GM18508 (cell line): ENCODE measurements around the gene BEGAIN.

Experiments
- ATAC-seq: cut with Tn5 transposase; IDR thresholded peaks from one replicate; pipeline ENCODE4 v1.9.1; 2021; ENCODE audit warnings: moderate number of reproducible peaks; ENCODE audit not compliant: insufficient read depth, unreplicated experiment

Gene BEGAIN

GRCh38 chr14:100570726-100571454 lies 16.3 kb downstream of the BEGAIN start:
- ATAC-seq: no peak

GRCh38 chr14:100569734-100570286 lies 17.4 kb downstream of the BEGAIN start:
- ATAC-seq: no peak

- ATAC-seq: no peak
Observed at GRCh38 chr14:100568998-100569733, 18.1 kb downstream of the BEGAIN start.

GRCh38 chr14:100568164-100568997 lies 18.8 kb downstream of the BEGAIN start:
- ATAC-seq: no peak

- no peak for ATAC-seq
Observed at GRCh38 chr14:100567877-100568163, 19.4 kb downstream of the BEGAIN start.

- no peak for ATAC-seq
Observed at GRCh38 chr14:100567009-100567876, 20.0 kb downstream of the BEGAIN start.

GRCh38 chr14:100566586-100566985 lies 20.6 kb downstream of the BEGAIN start:
- ATAC-seq: no peak

GRCh38 chr14:100566119-100566518 lies 21.1 kb downstream of the BEGAIN start:
- ATAC-seq: no peak

- no peak for ATAC-seq
Observed at GRCh38 chr14:100565650-100566049, 21.6 kb downstream of the BEGAIN start.

GRCh38 chr14:100564512-100564911 lies 22.7 kb downstream of the BEGAIN start:
- no peak for ATAC-seq

- no peak for ATAC-seq
Observed at GRCh38 chr14:100562751-100563150, 24.5 kb downstream of the BEGAIN start.

- ATAC-seq: no peak
Observed at GRCh38 chr14:100561005-100561404, 26.2 kb downstream of the BEGAIN start.

- no peak for ATAC-seq
Observed at GRCh38 chr14:100560471-100560870, 26.7 kb downstream of the BEGAIN start.

GRCh38 chr14:100559455-100559854 lies 27.8 kb downstream of the BEGAIN start:
- no peak for ATAC-seq

GRCh38 chr14:100558966-100559365 lies 28.3 kb downstream of the BEGAIN start:
- ATAC-seq: no peak

- ATAC-seq: no peak
Observed at GRCh38 chr14:100558226-100558625, 29.0 kb downstream of the BEGAIN start.

GRCh38 chr14:100557658-100558057 lies 29.6 kb downstream of the BEGAIN start:
- no peak for ATAC-seq

GRCh38 chr14:100556936-100557505 lies 30.2 kb downstream of the BEGAIN start:
- ATAC-seq: no peak

- ATAC-seq: no peak
Observed at GRCh38 chr14:100556140-100556475, 31.1 kb downstream of the BEGAIN start.
